SIG-M5 (cell line): ENCODE data around the gene LEFTY2.
"Not testable (repeated sequence)": the region's sequence is repeated elsewhere in the genome, so short reads cannot be mapped to it uniquely, and the experiment has no call there.

Experiments used
- DNase-seq: peaks from one replicate; lab custom pipeline; 2025; lab: John Stamatoyannopoulos, UW

The LEFTY2 gene

GRCh38 chr1:225903623-225904022, 37.4 kb downstream of the LEFTY2 start:
- DNase-seq: no peak

- DNase-seq: no peak
These were observed 41.7 kb downstream of the LEFTY2 start for GRCh38 chr1:225899044-225899925.

- no peak for DNase-seq
These were observed 43.2 kb downstream of the LEFTY2 start for GRCh38 chr1:225897595-225898514.

- no peak for DNase-seq
These were observed 44.0 kb downstream of the LEFTY2 start for GRCh38 chr1:225896937-225897549.

- no peak for DNase-seq
These were observed 44.5 kb downstream of the LEFTY2 start for GRCh38 chr1:225896494-225896893.

GRCh38 chr1:225892307-225892706, 48.7 kb downstream of the LEFTY2 start:
- DNase-seq: no peak

- no peak for DNase-seq
These were observed 49.6 kb downstream of the LEFTY2 start for GRCh38 chr1:225891229-225891972.

- no peak for DNase-seq
These were observed 50.4 kb downstream of the LEFTY2 start for GRCh38 chr1:225890346-225891228.

GRCh38 chr1:225889743-225890142, 51.3 kb downstream of the LEFTY2 start:
- DNase-seq: no peak

GRCh38 chr1:225888898-225889601, 52.0 kb downstream of the LEFTY2 start, which contains the start of gene LEFTY1:
TSS of gene LEFTY1 (minus strand) at chr1:225889146. CDS start at chr1:225889066, 80 bp downstream.
- DNase-seq: no peak

- DNase-seq: no peak
These were observed 52.6 kb downstream of the LEFTY2 start for GRCh38 chr1:225888289-225888897.

GRCh38 chr1:225887554-225888288, 53.3 kb downstream of the LEFTY2 start:
- not testable (repeated sequence) for DNase-seq

GRCh38 chr1:225887030-225887314, 54.0 kb downstream of the LEFTY2 start:
- no peak for DNase-seq
